IMR-90 (cell line): ENCODE results near the gene EIF4B. TPM values are rescaled to one million over a fixed set of nuclear protein-coding genes. Genes with fewer than 3 reads are reported as not detected.

Source experiments
- ATAC-seq: fragments of 200-7000 bp; cut with Tn5 transposase; 2 replicates; pipeline ENCODE4 v1.9.1; 2020; ENCODE audit warnings: low read depth, mild to moderate bottlenecking, moderate library complexity
- BruUV-seq: library from RNA; stranded (reverse); fragments of 400-500 nt; replicated peaks from 2 replicates; lab custom pipeline; 2021; lab: Mats Ljungman, UMichigan
- CTCF ChIA-PET: fragments of 300-600 bp; formaldehyde crosslinking; extraction: SDS; loops from one replicate; lab custom pipeline; 2021; ENCODE audit warnings: antibody characterized with exemption; lab: Yijun Ruan, JAX
- POLR2A ChIA-PET: fragments of 300-600 bp; sonication (Branson Sonifier 250); formaldehyde crosslinking; loops from one replicate; lab custom pipeline; 2022; ENCODE audit warnings: antibody characterized with exemption; ENCODE audit not compliant: unreplicated experiment; lab: Charles Lee
- DNase-seq: peaks from one replicate; pipeline ENCODE4 v3.0.0; 2013
- H2AFZ ChIP-seq: replicated peaks from 2 replicates; pipeline ENCODE3; 2013; ENCODE audit warnings: low read length, mild to moderate bottlenecking; ENCODE audit not compliant: poor library complexity
- H2AK5ac ChIP-seq: 2 replicates; pipeline ENCODE4 v1.6.1; 2013; ENCODE audit warnings: low read depth, low read length, inconsistent platforms
- H2AK9ac ChIP-seq: replicated peaks from 2 replicates; pipeline ENCODE3; 2013; ENCODE audit warnings: mild to moderate bottlenecking, low read depth, low read length, moderate library complexity; ENCODE audit not compliant: poor library complexity
- H2BK120ac ChIP-seq: 2 replicates; pipeline ENCODE4 v1.6.1; 2013; ENCODE audit warnings: low read depth, low read length, inconsistent platforms
- H2BK15ac ChIP-seq: 3 replicates; pipeline ENCODE4 v1.6.1; 2013; ENCODE audit warnings: low read depth, low read length, inconsistent platforms
- H2BK20ac ChIP-seq: 2 replicates; pipeline ENCODE4 v1.6.1; 2013; ENCODE audit warnings: low read depth, mild to moderate bottlenecking, inconsistent platforms, low read length, moderate library complexity
- H2BK5ac ChIP-seq: 2 replicates; pipeline ENCODE4 v1.6.1; 2013; ENCODE audit warnings: mild to moderate bottlenecking, low read depth, low read length, inconsistent platforms; ENCODE audit not compliant: poor library complexity, severe bottlenecking
- H3K14ac ChIP-seq: replicated peaks from 2 replicates; pipeline ENCODE4 v1.6.1; 2013; ENCODE audit warnings: low read depth, low read length, inconsistent platforms
- H3K18ac ChIP-seq: 2 replicates; pipeline ENCODE4 v1.6.1; 2013; ENCODE audit warnings: low read depth, low read length, control low read depth
- H3K23ac ChIP-seq: 2 replicates; pipeline ENCODE4 v1.6.1; 2013; ENCODE audit warnings: low read depth, low read length, inconsistent platforms
- H3K27ac ChIP-seq: 2 replicates; pipeline ENCODE4 v1.5.1; 2013; ENCODE audit warnings: mild to moderate bottlenecking, control low read depth, low read length; ENCODE audit not compliant: insufficient read depth
- H3K27me3 ChIP-seq: 2 replicates; pipeline ENCODE4 v1.6.1; 2013; ENCODE audit warnings: low read length; ENCODE audit not compliant: control insufficient read depth, insufficient read depth
- H3K36me3 ChIP-seq: 2 replicates; pipeline ENCODE4 v1.6.1; 2013; ENCODE audit warnings: low read length, mixed read lengths; ENCODE audit not compliant: control insufficient read depth, insufficient read depth
- H3K4ac ChIP-seq: 2 replicates; pipeline ENCODE4 v1.6.1; 2013; ENCODE audit warnings: low read depth, low read length, inconsistent platforms
- H3K4me1 ChIP-seq: 2 replicates; pipeline ENCODE4 v1.6.1; 2013; ENCODE audit warnings: low read length, mixed read lengths; ENCODE audit not compliant: control insufficient read depth, insufficient read depth
- H3K4me2 ChIP-seq: 2 replicates; pipeline ENCODE4 v1.6.1; 2013; ENCODE audit warnings: low read depth, mild to moderate bottlenecking, control low read depth, low read length, moderate library complexity
- H3K4me3 ChIP-seq: 2 replicates; pipeline ENCODE4 v1.5.1; 2013; ENCODE audit warnings: low read depth, mild to moderate bottlenecking, control low read depth, low read length, moderate library complexity; ENCODE audit not compliant: insufficient read depth
- H3K56ac ChIP-seq: 2 replicates; pipeline ENCODE4 v1.6.1; 2013; ENCODE audit warnings: low read length, inconsistent platforms; ENCODE audit not compliant: insufficient read depth; ENCODE audit errors: extremely low read depth
- H3K79me1 ChIP-seq, 2 experiments: 2 replicates each; pipeline ENCODE4 v1.6.1; 2013; ENCODE audit warnings: low read length in 2 of 2, inconsistent platforms in 1 of 2, low read depth in 1 of 2
- H3K9ac ChIP-seq: 2 replicates; pipeline ENCODE4 v1.6.1; 2013; ENCODE audit warnings: low read depth, low read length, control low read depth
- H3K9me1 ChIP-seq: 2 replicates; pipeline ENCODE4 v1.6.1; 2013; ENCODE audit warnings: low read length, inconsistent platforms; ENCODE audit not compliant: insufficient read depth
- H3K9me3 ChIP-seq: 2 replicates; pipeline ENCODE4 v1.6.1; 2013; ENCODE audit warnings: low read length; ENCODE audit not compliant: control insufficient read depth, insufficient read depth
- H4K20me1 ChIP-seq: 2 replicates; pipeline ENCODE4 v1.6.1; 2013; ENCODE audit warnings: low read length, inconsistent platforms; ENCODE audit not compliant: insufficient read depth
- H4K5ac ChIP-seq: 2 replicates; pipeline ENCODE4 v1.6.1; 2013; ENCODE audit warnings: mild to moderate bottlenecking, low read depth, low read length, control low read depth
- H4K8ac ChIP-seq, 2 experiments: 2 replicates each; pipeline ENCODE4 v1.6.1; 2013; ENCODE audit warnings: low read depth in 2 of 2, low read length in 2 of 2, control low read depth in 1 of 2, inconsistent platforms in 1 of 2
- H4K91ac ChIP-seq: 2 replicates; pipeline ENCODE4 v1.6.1; 2013; ENCODE audit warnings: low read depth, low read length, inconsistent platforms; ENCODE audit not compliant: insufficient read depth
- CHD1 ChIP-seq: IDR thresholded peaks from 2 replicates; pipeline ENCODE4 v1.6.1; 2012; ENCODE audit warnings: low read depth, low read length, improper control_type of control experiment
- CTCF ChIP-seq: conservative IDR thresholded peaks from 2 replicates; pipeline ENCODE4 v1.5.1; 2012; ENCODE audit warnings: mild to moderate bottlenecking, low read depth, low read length, improper control_type of control experiment
- ELK1 ChIP-seq: fragments of 150-350 bp; IDR thresholded peaks from 2 replicates; pipeline ENCODE4 v1.6.1; 2016; ENCODE audit warnings: low read depth, mild to moderate bottlenecking, low read length, moderate library complexity, borderline replicate concordance
- FOS ChIP-seq: fragments of 150-350 bp; IDR thresholded peaks from 2 replicates; pipeline ENCODE4 v1.6.1; 2016; ENCODE audit warnings: low read depth, low read length
- NFE2L2 ChIP-seq: fragments of 150-350 bp; IDR thresholded peaks from 2 replicates; pipeline ENCODE4 v1.6.1; 2016; ENCODE audit warnings: low read depth, mild to moderate bottlenecking, low read length
- RAD21 ChIP-seq: IDR thresholded peaks from 2 replicates; pipeline ENCODE4 v1.6.1; 2012; ENCODE audit warnings: low read length, improper control_type of control experiment
- RFX5 ChIP-seq: IDR thresholded peaks from 2 replicates; pipeline ENCODE4 v1.8.0; 2012; ENCODE audit warnings: low read depth, mild to moderate bottlenecking, low read length, moderate library complexity
- WGBS, 2 experiments: methylation state at CpG; one replicate each; pipeline versions ENCODE4 v1.1.5 to v1.1.7; 2013; ENCODE audit warnings: missing lambda C conversion rate in 2 of 2; ENCODE audit not compliant: insufficient read length in 1 of 2; ENCODE audit errors: extremely low coverage in 2 of 2; 5-methylcytosine and 5-hydroxymethylcytosine counted together
- dilution Hi-C: fragments of 300-500 bp; cut with HindIII; formaldehyde crosslinking; loops from one replicate; pipeline ENCODE4 v1.14.3; 2018; ENCODE audit warnings: low sequenced_read_pairs; ENCODE audit not compliant: unreplicated experiment
- in situ Hi-C: fragments of 300-500 bp; cut with MboI; formaldehyde crosslinking; loops from 3 replicates; pipeline ENCODE4 v1.14.3; 2019; ENCODE audit warnings: low sequenced_read_pairs, inconsistent platforms, mixed read lengths
- intact Hi-C: fragments of 100-400 bp; cut with micrococcal nuclease; formaldehyde crosslinking; loops from 2 replicates; pipeline ENCODE4 v1.10.0; 2022
- polyA plus RNA-seq, 3 experiments: library from polyadenylated mRNA; depleted of rRNA; stranded (reverse); fragments of >200 nt; gene quantifications; 2 replicates each; pipeline ENCODE4 v1.2.3, GENCODE V29; 2012; ENCODE audit warnings: low replicate concordance in 1 of 3
- total RNA-seq: library from RNA; depleted of rRNA; stranded (reverse); fragments of >200 nt; gene quantifications from 2 replicates; pipeline ENCODE4 v1.2.3, GENCODE V29; 2012

EIF4B gene
- total and polyA plus RNA-seq, 2 of the 4 experiments (the other 2 are of a cell fraction), result 313 to 671 TPM

GRCh38 chr12:53077030-53077429 is 70.8 kb downstream of the EIF4B start:
- ChIA-PET POLR2A (no interaction called here), CTCF (interaction anchor here (0.6 to 1.1 kb wide), 2 partner anchors 11 to 79 kb away, joined by 4 read pairs; no protein-coding TSS in a partner anchor)
- Histone ChIP-seq H3K9ac (0 out of 2 replicates have a peak overlapping the region, but pooled peaks have one; percentile 4), H3K23ac (0 out of 2 replicates have a peak overlapping the region, but pooled peaks have one; percentile 10), H2BK15ac (no peak overlapping the region), H2BK20ac (no peak overlapping the region), H2BK5ac (no peak overlapping the region), H3K79me1 (peaks cover 22 to 52% of the 10 kb centered on the region in 2 experiments), H2BK120ac (no peak overlapping the region), H3K27ac (no peak overlapping the region), H4K5ac (no peak overlapping the region), H3K4ac (0 out of 2 replicates have a peak overlapping the region, but pooled peaks have one; percentile 4), H3K27me3 (no peaks in the 10 kb centered on the region), H2AK5ac (0 out of 2 replicates have a peak overlapping the region, but pooled peaks have one; percentile 40), H4K91ac (no peak overlapping the region), H3K18ac (no peak overlapping the region), H4K8ac (no peak overlapping the region), H3K56ac (no peak overlapping the region), H3K9me1 (peaks cover 14% of the 10 kb centered on the region), H3K4me3 (no peak overlapping the region), H3K9me3 (no peaks in the 10 kb centered on the region), H2AFZ (no peak overlapping the region), H3K36me3 (peaks cover 29% of the 10 kb centered on the region), H3K4me1 (peaks cover 15% of the 10 kb centered on the region), H2AK9ac (peak overlapping the region; percentile 55), H3K4me2 (no peak overlapping the region), H4K20me1 (no peaks in the 10 kb centered on the region), H3K14ac (no peak overlapping the region)
- no TSS peak for BruUV-seq
- WGBS, 2 experiments, result no CpG with 5 or more reads among the region's 8 CpGs
- dilution Hi-C loops (no loop called here), intact Hi-C loops (no loop called here), in situ Hi-C loops (no loop called here)
- no peak for TF ChIP-seq CHD1
- no peak for TF ChIP-seq RFX5
- no peak for TF ChIP-seq CTCF
- TF ChIP-seq ELK1, result no peak
- TF ChIP-seq NFE2L2, result no peak
- no peak for TF ChIP-seq FOS
- TF ChIP-seq RAD21, result no peak
- no peak for ATAC-seq
- DNase-seq, result no peak
